HepG2 (cell line): ENCODE data around the gene STX5. TPM values are rescaled to one million over a fixed set of nuclear protein-coding genes. Genes with fewer than 3 reads are reported as not detected.

Experiments used
- DMAP1 ChIP-seq: IDR thresholded peaks from 2 replicates; pipeline ENCODE4 v1.6.1; 2016
- FOXJ3 ChIP-seq: sonication (generic); formaldehyde crosslinking; IDR thresholded peaks from 2 replicates; pipeline ENCODE4 v1.4.0; 2020; ENCODE audit warnings: missing genetic modification reagents, mild to moderate bottlenecking, borderline replicate concordance
- HNRNPK ChIP-seq: fragments of 200-400 bp; formaldehyde crosslinking; IDR thresholded peaks from 2 replicates; pipeline ENCODE4 v1.6.1; 2018; ENCODE audit warnings: low read length, low read depth, moderate library complexity, mild to moderate bottlenecking; ENCODE audit not compliant: poor library complexity, severe bottlenecking
- KLF11 ChIP-seq: IDR thresholded peaks from 2 replicates; pipeline ENCODE4 v1.6.1; 2016; ENCODE audit warnings: missing compliant biosample characterization
- PHF20 ChIP-seq: sonication (generic); formaldehyde crosslinking; IDR thresholded peaks from 2 replicates; pipeline ENCODE4 v1.5.0; 2020; ENCODE audit warnings: mild to moderate bottlenecking, missing genetic modification reagents
- RFX3 ChIP-seq: IDR thresholded peaks from 2 replicates; pipeline ENCODE4 v1.6.1; 2016; ENCODE audit warnings: missing biosample characterization, missing genetic modification reagents
- SP1 ChIP-seq, 2 experiments: fragments of 450-650 bp in 1 of 2; sonication (generic) in 1 of 2; formaldehyde crosslinking in 1 of 2; IDR thresholded peaks; 2 replicates each; pipeline versions ENCODE4 v1.4.0 to v1.6.1; 2016 to 2020; ENCODE audit warnings: missing genetic modification reagents in 1 of 2
- SSRP1 ChIP-seq: IDR thresholded peaks from 2 replicates; pipeline ENCODE4 v1.6.1; 2016; ENCODE audit warnings: control low read depth
- ZBTB8A ChIP-seq: sonication (generic); formaldehyde crosslinking; IDR thresholded peaks from 2 replicates; pipeline ENCODE4 v1.4.0; 2020; ENCODE audit warnings: mild to moderate bottlenecking, low read depth, missing genetic modification reagents, borderline replicate concordance
- ZNF124 ChIP-seq: sonication (generic); formaldehyde crosslinking; IDR thresholded peaks from 2 replicates; pipeline ENCODE4 v1.4.0; 2020; ENCODE audit warnings: missing genetic modification reagents
- ZNF709 ChIP-seq: sonication (generic); formaldehyde crosslinking; IDR thresholded peaks from 2 replicates; pipeline ENCODE4 v1.5.0; 2020; ENCODE audit warnings: mild to moderate bottlenecking, missing genetic modification reagents
- ZNF768 ChIP-seq: sonication (generic); formaldehyde crosslinking; IDR thresholded peaks from 2 replicates; pipeline ENCODE4 v1.4.0; 2020; ENCODE audit warnings: missing genetic modification reagents
- polyA plus RNA-seq, 8 experiments: library from polyadenylated mRNA; depleted of rRNA in 3 of 8; stranded (reverse) in 7 of 8; unstranded in 1 of 8; fragments of >200 nt; fragmentation: Illumina TruSeq in 4 of 8; extraction: Trizol in 4 of 8; gene quantifications; 2 replicates each; pipeline versions ENCODE4 v1.2.1 to v1.2.3, GENCODE V29; 2011 to 2016; ENCODE audit warnings: low read depth in 4 of 8, missing spikeins in 1 of 8, mixed read lengths in 1 of 8; ENCODE audit not compliant: insufficient read depth in 1 of 8
- total RNA-seq, 5 experiments: library from RNA; depleted of rRNA; stranded (reverse); fragments of >200 nt; fragmentation: Illumina TruSeq; extraction: Trizol; gene quantifications; 2 replicates each; pipeline ENCODE4 v1.2.3, GENCODE V29; 2016; ENCODE audit warnings: low read depth in 1 of 5
- TF ChIP-seq, protein P1 (sequence below): sonication (generic); formaldehyde crosslinking; IDR thresholded peaks from 2 replicates; pipeline ENCODE4 v1.5.1; 2020; ENCODE audit warnings: mild to moderate bottlenecking, missing genetic modification reagents, borderline replicate concordance
- TF ChIP-seq, protein P2 (sequence below): sonication (generic); formaldehyde crosslinking; IDR thresholded peaks from 2 replicates; pipeline ENCODE4 v1.8.0; 2022; ENCODE audit warnings: missing genetic modification reagents, mild to moderate bottlenecking, borderline replicate concordance
- TF ChIP-seq, protein P3 (sequence below): sonication (generic); formaldehyde crosslinking; conservative IDR thresholded peaks from 2 replicates; pipeline ENCODE4 v1.8.0; 2022; ENCODE audit warnings: mild to moderate bottlenecking, moderate library complexity, missing genetic modification reagents

STX5 gene
- total and polyA plus RNA-seq, 2 of the 13 experiments (the other 11 are each of a cell fraction or from before 2014, with no cell fraction given) = 26.9 to 30.0 TPM

DNA sequence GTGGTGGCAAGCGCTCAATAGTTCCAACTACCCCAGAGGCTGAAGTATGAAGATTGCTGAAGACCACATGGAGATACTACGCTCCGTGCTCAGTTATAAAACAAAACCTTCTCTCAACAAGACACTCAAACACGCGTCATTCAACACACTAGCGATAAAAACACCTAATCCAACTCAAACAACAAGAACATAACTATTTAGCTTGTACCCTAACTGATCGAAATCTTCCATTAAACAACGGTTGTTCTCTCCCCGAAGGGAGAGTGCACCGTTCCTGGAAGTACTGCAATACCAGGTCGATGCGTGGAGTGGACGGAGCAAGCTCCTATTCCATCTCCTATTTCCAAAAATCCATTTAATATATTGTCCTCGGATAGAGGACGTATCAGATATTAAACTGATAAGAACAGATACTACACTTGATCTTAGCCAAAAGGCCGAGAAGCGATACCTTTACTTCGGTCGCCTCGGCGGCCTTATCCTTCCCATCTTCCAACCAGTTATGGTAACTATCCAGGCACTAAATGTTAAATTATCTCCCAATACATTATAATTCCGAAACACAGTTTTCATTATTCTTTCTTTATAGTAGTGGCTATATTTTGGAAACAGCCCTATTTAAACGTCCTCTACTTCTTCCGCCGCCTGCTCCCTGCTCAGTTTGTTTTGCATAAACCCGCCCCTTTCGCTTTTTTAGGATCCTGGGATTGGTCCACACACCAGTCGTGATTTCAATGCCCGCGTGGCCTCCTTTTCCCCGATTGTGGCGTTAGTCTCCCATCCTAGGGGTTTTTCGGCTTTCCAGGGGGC, 9.7 kb upstream of the STX5 start (continued):
- TF ChIP-seq, protein P1, sequence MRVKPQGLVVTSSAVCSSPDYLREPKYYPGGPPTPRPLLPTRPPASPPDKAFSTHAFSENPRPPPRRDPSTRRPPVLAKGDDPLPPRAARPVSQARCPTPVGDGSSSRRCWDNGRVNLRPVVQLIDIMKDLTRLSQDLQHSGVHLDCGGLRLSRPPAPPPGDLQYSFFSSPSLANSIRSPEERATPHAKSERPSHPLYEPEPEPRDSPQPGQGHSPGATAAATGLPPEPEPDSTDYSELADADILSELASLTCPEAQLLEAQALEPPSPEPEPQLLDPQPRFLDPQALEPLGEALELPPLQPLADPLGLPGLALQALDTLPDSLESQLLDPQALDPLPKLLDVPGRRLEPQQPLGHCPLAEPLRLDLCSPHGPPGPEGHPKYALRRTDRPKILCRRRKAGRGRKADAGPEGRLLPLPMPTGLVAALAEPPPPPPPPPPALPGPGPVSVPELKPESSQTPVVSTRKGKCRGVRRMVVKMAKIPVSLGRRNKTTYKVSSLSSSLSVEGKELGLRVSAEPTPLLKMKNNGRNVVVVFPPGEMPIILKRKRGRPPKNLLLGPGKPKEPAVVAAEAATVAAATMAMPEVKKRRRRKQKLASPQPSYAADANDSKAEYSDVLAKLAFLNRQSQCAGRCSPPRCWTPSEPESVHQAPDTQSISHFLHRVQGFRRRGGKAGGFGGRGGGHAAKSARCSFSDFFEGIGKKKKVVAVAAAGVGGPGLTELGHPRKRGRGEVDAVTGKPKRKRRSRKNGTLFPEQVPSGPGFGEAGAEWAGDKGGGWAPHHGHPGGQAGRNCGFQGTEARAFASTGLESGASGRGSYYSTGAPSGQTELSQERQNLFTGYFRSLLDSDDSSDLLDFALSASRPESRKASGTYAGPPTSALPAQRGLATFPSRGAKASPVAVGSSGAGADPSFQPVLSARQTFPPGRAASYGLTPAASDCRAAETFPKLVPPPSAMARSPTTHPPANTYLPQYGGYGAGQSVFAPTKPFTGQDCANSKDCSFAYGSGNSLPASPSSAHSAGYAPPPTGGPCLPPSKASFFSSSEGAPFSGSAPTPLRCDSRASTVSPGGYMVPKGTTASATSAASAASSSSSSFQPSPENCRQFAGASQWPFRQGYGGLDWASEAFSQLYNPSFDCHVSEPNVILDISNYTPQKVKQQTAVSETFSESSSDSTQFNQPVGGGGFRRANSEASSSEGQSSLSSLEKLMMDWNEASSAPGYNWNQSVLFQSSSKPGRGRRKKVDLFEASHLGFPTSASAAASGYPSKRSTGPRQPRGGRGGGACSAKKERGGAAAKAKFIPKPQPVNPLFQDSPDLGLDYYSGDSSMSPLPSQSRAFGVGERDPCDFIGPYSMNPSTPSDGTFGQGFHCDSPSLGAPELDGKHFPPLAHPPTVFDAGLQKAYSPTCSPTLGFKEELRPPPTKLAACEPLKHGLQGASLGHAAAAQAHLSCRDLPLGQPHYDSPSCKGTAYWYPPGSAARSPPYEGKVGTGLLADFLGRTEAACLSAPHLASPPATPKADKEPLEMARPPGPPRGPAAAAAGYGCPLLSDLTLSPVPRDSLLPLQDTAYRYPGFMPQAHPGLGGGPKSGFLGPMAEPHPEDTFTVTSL (CRISPR knock-in tag) = no peak; the same call in none of the 2 replicates
- TF ChIP-seq ZNF768 (CRISPR knock-in tag) = no peak; the same call in 1 of the 2 replicates
- TF ChIP-seq ZNF709 = no peak; the same call in none of the 2 replicates
- TF ChIP-seq HNRNPK = no peak
- TF ChIP-seq, protein P2, sequence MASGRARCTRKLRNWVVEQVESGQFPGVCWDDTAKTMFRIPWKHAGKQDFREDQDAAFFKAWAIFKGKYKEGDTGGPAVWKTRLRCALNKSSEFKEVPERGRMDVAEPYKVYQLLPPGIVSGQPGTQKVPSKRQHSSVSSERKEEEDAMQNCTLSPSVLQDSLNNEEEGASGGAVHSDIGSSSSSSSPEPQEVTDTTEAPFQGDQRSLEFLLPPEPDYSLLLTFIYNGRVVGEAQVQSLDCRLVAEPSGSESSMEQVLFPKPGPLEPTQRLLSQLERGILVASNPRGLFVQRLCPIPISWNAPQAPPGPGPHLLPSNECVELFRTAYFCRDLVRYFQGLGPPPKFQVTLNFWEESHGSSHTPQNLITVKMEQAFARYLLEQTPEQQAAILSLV = no peak; the same call in 1 of the 2 replicates
- TF ChIP-seq KLF11 (CRISPR knock-in tag) = peak; percentile 98
- peak; percentile 87; the same call in 1 of the 2 replicates for TF ChIP-seq ZBTB8A
- TF ChIP-seq RFX3 (CRISPR knock-in tag) = peak; percentile 20; the same call in 1 of the 2 replicates
- TF ChIP-seq SP1 (IDR thresholded peaks at IDR 0.05) = no peak
- peak; percentile 76; the same call in 1 of the 2 replicates for TF ChIP-seq SP1 (CRISPR knock-in tag; IDR thresholded peaks at IDR 0.05)
- TF ChIP-seq ZNF124 (CRISPR knock-in tag) = peak; percentile 98; the same call in 1 of the 2 replicates
- TF ChIP-seq, protein P3, sequence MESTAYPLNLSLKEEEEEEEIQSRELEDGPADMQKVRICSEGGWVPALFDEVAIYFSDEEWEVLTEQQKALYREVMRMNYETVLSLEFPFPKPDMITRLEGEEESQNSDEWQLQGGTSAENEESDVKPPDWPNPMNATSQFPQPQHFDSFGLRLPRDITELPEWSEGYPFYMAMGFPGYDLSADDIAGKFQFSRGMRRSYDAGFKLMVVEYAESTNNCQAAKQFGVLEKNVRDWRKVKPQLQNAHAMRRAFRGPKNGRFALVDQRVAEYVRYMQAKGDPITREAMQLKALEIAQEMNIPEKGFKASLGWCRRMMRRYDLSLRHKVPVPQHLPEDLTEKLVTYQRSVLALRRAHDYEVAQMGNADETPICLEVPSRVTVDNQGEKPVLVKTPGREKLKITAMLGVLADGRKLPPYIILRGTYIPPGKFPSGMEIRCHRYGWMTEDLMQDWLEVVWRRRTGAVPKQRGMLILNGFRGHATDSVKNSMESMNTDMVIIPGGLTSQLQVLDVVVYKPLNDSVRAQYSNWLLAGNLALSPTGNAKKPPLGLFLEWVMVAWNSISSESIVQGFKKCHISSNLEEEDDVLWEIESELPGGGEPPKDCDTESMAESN (CRISPR knock-in tag) = peak; percentile 84
- TF ChIP-seq DMAP1 (CRISPR knock-in tag) = peak; percentile 76; the same call in 1 of the 2 replicates
- no peak; the same call in 1 of the 2 replicates for TF ChIP-seq PHF20 (CRISPR knock-in tag)
- peak; percentile 75 for TF ChIP-seq FOXJ3
- TF ChIP-seq SSRP1 (CRISPR knock-in tag) = peak; percentile 93
